ENCODE results near the gene EGF.
"Not testable (repeated sequence)": the region's sequence is repeated elsewhere in the genome, so short reads cannot be mapped to it uniquely, and the experiment has no call there.

Gene EGF

DNA sequence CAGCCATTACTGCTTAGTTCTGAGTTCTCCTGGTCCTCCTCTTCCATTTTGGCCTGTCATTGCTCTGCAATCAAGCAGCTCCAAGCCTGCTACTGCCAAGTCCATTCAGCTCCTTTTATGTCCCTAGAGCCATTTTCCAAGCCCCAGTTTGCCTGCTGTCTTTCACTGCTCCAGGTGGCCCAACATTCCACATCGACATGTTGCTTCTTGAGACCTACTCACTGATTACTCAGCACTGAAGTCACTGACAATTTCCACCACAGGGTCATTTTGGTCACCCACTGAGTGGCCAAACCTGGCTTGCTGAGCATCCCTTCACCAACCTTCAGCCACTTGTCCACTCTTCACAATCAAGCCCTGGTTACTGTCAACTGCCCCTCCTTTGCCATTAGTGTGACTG, 37.6 kb upstream of the EGF start:
- no peaks in the 10 kb centered on the region for H3K27me3 ChIP-seq (ENCODE audit: insufficient read depth, poor library complexity, severe bottlenecking)
- H3K27ac ChIP-seq (replicated peaks) = no peak overlapping the region
- DNase-seq (ENCODE audit: low read depth in 1 of 2, low spot score in 1 of 2) = no peak
- TF ChIP-seq, protein P1, sequence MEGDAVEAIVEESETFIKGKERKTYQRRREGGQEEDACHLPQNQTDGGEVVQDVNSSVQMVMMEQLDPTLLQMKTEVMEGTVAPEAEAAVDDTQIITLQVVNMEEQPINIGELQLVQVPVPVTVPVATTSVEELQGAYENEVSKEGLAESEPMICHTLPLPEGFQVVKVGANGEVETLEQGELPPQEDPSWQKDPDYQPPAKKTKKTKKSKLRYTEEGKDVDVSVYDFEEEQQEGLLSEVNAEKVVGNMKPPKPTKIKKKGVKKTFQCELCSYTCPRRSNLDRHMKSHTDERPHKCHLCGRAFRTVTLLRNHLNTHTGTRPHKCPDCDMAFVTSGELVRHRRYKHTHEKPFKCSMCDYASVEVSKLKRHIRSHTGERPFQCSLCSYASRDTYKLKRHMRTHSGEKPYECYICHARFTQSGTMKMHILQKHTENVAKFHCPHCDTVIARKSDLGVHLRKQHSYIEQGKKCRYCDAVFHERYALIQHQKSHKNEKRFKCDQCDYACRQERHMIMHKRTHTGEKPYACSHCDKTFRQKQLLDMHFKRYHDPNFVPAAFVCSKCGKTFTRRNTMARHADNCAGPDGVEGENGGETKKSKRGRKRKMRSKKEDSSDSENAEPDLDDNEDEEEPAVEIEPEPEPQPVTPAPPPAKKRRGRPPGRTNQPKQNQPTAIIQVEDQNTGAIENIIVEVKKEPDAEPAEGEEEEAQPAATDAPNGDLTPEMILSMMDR (IDR thresholded peaks at IDR 0.05; ENCODE audit: insufficient read depth, low read length) = no peak
- TF ChIP-seq POLR2AphosphoS5 (IDR thresholded peaks at IDR 0.05; ENCODE audit: low read depth) = no peak
- no peak for TF ChIP-seq GABPA (IDR thresholded peaks at IDR 0.05; ENCODE audit: low read depth)
- no peak overlapping the region for H3K4me3 ChIP-seq (replicated peaks; ENCODE audit: insufficient read depth, low read length)

GRCh38 chr4:109875553-109875952, 37.1 kb upstream of the EGF start:
- H3K27ac ChIP-seq (replicated peaks); H3K4me3 ChIP-seq (replicated peaks; ENCODE audit: insufficient read depth, low read length); H3K27me3 ChIP-seq (ENCODE audit: insufficient read depth, poor library complexity, severe bottlenecking); DNase-seq (ENCODE audit: low read depth in 1 of 2, low spot score in 1 of 2): not testable (repeated sequence)

DNA sequence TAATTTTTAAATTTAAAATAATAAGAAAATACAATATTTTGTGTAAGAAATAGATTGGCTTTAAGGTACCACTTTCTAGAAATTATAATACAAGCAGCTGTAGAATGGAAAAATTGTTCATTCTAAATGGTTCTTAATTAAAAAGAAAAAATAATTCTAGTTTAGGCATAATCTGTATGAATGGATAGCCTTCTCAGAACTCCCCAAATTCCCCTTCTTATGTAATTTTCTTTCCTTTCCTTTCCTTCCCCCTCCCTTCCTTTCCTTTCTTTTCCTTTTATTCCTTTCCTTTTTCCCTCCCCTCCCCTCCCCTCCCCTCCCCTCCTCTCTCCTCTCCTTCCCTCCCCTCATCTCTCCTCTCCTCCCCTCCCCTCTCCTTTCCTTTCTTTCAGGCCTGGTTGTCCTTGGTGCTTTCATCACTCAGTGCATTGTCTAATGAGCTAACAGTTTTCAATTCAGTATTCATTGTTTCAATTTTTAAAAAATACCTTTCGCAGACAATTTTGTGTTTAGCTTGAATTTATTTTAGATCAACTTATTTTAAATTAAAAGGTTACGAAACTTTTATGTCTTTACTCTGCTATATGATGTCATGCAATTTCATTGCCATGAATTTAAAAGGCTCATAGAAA, 35.9 kb upstream of the EGF start:
- Histone ChIP-seq H3K4me3 (replicated peaks; ENCODE audit: insufficient read depth, low read length) (no peak overlapping the region), H3K27me3 (ENCODE audit: insufficient read depth, poor library complexity, severe bottlenecking) (no peaks in the 10 kb centered on the region), H3K27ac (replicated peaks) (no peak overlapping the region)
- DNase-seq (ENCODE audit: low read depth in 1 of 2, low spot score in 1 of 2) = no peak
- TF ChIP-seq SPI1 (IDR thresholded peaks at IDR 0.05; ENCODE audit: borderline replicate concordance, low read depth) = no peak

DNA sequence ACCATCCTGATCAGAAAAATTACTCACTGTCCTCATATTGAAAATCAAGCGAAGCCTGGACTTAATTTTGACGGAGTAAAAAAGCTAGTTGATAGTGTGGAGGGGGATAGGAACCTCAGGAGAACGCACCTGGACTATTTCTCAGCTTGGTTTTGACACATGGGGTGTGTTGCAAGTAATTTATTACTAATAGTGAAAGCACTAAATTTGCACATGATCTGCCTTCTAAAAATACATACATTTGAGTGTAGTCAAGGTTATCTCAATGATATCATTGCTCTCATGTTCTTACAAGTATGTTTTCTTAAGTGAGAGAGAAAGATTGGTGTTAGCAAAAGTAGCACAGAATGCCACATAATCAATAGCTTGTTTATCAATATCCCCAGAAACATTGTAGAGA, 35.3 kb upstream of the EGF start:
- no peak overlapping the region for H3K27ac ChIP-seq (replicated peaks)
- no peak for DNase-seq (ENCODE audit: low read depth in 1 of 2, low spot score in 1 of 2)
- no peak overlapping the region for H3K4me3 ChIP-seq (replicated peaks; ENCODE audit: insufficient read depth, low read length)
- no peaks in the 10 kb centered on the region for H3K27me3 ChIP-seq (ENCODE audit: insufficient read depth, poor library complexity, severe bottlenecking)
- TF ChIP-seq SPI1 (IDR thresholded peaks at IDR 0.05; ENCODE audit: borderline replicate concordance, low read depth) (no peak), POLR2AphosphoS5 (IDR thresholded peaks at IDR 0.05; ENCODE audit: low read depth) (no peak), GABPA (IDR thresholded peaks at IDR 0.05; ENCODE audit: low read depth) (no peak)
- TF ChIP-seq, protein P1 (IDR thresholded peaks at IDR 0.05; ENCODE audit: insufficient read depth, low read length) = no peak
- TF ChIP-seq, protein P2, sequence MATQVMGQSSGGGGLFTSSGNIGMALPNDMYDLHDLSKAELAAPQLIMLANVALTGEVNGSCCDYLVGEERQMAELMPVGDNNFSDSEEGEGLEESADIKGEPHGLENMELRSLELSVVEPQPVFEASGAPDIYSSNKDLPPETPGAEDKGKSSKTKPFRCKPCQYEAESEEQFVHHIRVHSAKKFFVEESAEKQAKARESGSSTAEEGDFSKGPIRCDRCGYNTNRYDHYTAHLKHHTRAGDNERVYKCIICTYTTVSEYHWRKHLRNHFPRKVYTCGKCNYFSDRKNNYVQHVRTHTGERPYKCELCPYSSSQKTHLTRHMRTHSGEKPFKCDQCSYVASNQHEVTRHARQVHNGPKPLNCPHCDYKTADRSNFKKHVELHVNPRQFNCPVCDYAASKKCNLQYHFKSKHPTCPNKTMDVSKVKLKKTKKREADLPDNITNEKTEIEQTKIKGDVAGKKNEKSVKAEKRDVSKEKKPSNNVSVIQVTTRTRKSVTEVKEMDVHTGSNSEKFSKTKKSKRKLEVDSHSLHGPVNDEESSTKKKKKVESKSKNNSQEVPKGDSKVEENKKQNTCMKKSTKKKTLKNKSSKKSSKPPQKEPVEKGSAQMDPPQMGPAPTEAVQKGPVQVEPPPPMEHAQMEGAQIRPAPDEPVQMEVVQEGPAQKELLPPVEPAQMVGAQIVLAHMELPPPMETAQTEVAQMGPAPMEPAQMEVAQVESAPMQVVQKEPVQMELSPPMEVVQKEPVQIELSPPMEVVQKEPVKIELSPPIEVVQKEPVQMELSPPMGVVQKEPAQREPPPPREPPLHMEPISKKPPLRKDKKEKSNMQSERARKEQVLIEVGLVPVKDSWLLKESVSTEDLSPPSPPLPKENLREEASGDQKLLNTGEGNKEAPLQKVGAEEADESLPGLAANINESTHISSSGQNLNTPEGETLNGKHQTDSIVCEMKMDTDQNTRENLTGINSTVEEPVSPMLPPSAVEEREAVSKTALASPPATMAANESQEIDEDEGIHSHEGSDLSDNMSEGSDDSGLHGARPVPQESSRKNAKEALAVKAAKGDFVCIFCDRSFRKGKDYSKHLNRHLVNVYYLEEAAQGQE (IDR thresholded peaks at IDR 0.05; ENCODE audit: insufficient replicate concordance, low read depth) = no peak

DNA sequence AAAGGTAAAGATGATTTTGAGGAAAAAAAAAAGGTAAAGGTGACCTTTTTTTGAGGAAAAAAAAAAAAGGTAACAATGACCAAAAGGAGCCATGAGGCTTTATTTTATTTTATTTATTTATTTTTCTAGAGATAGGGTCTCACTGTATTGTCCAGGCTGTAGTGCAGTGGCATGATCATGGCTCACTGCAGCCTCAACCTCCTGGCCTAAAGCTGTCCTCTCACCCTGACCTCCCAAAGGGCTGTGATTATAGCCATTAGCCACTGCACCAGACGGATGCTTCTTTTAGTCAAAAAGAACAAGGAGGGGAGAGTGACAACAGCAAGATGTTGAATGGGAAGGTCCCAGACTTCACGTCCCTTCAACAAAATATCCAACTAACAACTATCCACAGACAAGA, 34.3 kb upstream of the EGF start:
- no peak for DNase-seq (ENCODE audit: low read depth in 1 of 2, low spot score in 1 of 2)
- Histone ChIP-seq H3K4me3 (replicated peaks; ENCODE audit: insufficient read depth, low read length) (no peak overlapping the region), H3K27ac (replicated peaks) (no peak overlapping the region), H3K27me3 (ENCODE audit: insufficient read depth, poor library complexity, severe bottlenecking) (no peaks in the 10 kb centered on the region)
- TF ChIP-seq, protein P2 (IDR thresholded peaks at IDR 0.05; ENCODE audit: insufficient replicate concordance, low read depth) = no peak
- TF ChIP-seq, protein P1 (IDR thresholded peaks at IDR 0.05; ENCODE audit: insufficient read depth, low read length) = no peak
- TF ChIP-seq GABPA (IDR thresholded peaks at IDR 0.05; ENCODE audit: low read depth) (no peak), POLR2AphosphoS5 (IDR thresholded peaks at IDR 0.05; ENCODE audit: low read depth) (no peak), SPI1 (IDR thresholded peaks at IDR 0.05; ENCODE audit: borderline replicate concordance, low read depth) (no peak)

Data from HL-60 (cell line).